HL-60/S4 treated with phorbol 12-myristate 13-acetate at 8.2 ng/mL for 4 days and 3 days (cell line): ENCODE measurements around the gene SEMA3D.

Source experiments
- in situ Hi-C: fragments of 300-500 bp; cut with MboI; formaldehyde crosslinking; loops from 2 replicates; pipeline ENCODE4 v1.15.0; 2022; ENCODE audit warnings: low sequenced_read_pairs

Gene SEMA3D

DNA sequence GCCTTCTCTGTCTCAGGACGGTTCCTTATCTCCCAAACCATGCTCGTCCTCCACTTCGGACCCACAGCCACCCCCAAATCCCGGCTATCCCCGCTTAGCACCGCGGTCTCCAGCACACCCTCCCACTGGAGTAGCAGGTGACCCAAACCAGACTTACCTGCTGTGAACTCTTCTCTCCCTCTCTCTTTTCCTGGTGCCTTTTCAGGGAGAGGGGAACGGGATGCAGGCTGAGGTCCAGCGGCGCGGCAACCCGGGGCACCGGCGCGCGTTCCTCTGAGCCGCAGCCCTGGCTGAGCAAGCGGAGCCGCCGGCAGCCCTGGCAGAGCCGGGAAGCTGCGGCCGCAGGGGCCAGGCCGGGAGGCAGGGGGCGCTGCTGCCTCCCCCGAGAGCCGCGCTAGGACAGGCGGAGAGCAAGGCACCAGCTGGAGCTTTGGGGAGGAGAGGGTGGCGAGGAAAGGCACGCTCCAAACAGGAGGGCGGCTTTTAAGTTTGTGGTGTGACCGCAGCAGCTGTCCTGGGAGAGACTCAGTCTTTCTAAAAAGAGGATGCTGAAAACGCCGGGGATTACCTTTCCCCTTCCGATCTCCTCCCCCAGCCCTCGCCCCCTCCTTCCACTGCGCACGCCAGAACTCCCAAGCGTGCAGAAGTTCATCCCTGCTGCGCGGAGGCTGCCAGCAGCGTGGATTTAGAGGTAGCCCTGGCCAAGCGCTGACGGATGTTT, at the start of gene SEMA3D:
Gene SEMA3D, minus strand, starts transcription at position 536 of the 721 bp plus-strand sequence. CDS start 65,165 bp downstream, outside the sequence.
- in situ Hi-C loops: no loop called here

DNA sequence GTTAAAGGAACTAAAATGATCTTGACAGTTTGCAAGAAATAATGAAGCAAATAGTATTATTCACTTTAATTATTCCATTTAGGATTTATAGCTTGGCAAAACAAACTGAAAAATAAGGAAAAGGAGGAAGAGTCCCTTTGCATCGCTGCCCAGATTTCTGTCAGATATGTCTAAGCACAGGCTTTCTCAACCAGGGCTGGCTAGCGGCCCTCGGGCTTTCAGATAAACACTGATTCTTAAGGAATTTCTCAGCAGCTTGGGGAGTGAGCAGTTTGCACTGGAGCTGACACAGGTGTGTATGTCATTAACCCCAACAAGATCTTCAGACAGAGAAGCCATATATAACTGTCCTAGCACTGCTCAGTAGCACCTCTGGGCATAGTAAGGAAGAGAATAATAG, 47.9 kb upstream of the SEMA3D start:
- in situ Hi-C loops: no loop called here

DNA sequence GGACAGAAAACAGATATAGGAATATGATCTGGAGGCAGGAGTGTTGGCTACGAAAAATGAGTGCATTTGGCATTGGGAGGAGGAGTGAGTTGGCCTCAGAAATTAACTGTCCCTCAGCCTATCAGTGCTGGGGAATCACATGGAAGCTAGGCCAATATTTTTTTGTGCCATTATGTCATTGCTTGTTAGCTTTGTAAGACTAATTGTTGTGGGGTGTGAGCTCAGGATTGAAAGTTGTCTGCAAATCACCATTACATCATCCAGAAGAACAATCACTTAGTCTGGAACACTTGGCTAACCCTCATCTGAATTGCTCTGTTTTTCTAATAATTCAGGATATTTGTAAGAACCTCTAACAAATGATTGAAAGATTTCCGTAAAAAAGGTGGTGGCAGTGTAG, 45.2 kb upstream of the SEMA3D start:
- in situ Hi-C loops: no loop called here

DNA sequence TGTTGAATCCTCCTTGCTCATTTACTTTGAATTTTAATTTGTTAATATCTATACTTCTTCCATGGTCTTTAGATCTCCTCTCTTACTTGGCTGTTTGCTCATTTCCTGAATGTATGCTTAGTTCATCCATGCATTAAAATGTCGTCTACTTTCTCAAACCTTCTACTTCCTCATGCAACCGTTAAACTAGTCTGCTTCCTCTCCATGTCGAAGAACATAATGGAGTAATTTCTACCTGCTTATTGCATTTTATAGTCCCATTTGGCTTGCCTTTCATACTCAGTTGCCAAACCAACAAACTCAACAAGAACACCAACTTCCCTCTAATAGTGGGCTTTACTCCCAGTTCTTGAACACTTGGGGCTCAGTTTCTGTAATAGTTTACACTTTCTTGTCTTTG, 43.8 kb upstream of the SEMA3D start:
- in situ Hi-C loops: no loop called here

DNA sequence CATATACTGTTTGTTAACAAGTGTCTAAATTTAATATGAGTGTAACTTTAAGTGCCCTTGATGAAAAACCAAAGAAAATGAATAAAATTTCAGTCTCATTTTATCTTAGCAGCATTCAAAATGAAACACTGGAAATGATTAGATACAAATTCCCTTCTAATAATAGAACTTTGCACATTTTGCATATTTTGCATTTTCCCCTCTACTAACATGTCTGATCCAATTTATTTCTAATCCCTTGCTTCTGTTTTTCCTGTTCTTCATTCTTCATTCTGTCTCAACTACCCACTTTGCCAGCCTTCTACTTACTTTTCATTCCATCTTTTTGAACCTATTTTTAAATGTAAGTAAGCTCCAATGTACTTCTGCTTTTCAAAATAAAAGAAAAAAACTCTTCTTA, 42.7 kb upstream of the SEMA3D start:
- in situ Hi-C loops: no loop called here

DNA sequence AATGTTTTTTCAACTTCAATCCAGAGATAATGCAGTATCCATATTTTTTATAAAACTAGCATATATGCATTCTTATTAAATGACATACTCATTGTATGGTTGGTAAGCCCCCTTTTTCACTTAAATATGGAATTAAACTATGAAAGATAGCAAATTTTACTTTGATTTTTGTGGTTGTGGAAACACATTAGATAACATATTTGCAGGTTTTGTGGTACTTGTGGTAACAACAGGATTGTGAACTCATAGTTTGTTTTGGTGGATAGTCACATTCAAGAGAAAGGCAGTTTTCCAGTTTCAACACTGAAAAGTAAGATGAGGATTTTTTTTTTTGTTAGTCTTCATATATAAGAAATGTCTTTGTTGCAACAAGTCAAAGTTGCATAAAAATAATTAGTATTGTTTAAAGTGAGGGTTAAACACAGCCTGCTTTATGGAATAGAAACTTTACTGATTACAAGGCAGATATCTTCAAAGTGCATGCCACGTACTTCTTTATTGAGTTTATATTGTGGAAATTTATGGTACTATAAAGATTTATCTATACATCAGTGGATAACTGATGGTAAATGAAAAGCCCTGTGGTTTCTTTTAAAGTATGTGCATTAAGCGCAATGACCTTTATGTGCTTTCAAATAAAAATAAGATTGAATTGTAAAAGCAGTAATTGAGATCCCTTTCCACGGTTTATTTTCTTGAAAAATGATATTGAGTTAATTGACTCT, 39.7 kb upstream of the SEMA3D start:
- in situ Hi-C loops: no loop called here

DNA sequence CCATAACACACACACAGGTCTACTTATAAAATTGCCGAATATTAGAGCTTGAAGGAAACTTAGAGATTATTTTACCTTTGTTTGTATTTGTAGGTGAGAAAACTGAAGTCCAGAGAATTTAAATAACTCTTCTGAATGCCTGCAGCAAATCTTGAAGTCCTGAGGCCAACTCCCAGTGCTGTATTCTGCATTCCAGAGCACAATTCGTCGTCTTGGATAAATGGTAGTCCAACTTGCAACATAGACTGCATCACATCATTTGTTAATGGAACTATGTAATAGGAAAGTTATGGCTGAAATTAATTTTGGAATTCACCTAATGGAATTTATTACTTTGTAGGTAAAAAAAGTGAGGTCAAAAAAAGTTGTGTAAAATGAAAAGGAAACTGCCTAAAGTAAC, 37.3 kb upstream of the SEMA3D start:
- in situ Hi-C loops: no loop called here

DNA sequence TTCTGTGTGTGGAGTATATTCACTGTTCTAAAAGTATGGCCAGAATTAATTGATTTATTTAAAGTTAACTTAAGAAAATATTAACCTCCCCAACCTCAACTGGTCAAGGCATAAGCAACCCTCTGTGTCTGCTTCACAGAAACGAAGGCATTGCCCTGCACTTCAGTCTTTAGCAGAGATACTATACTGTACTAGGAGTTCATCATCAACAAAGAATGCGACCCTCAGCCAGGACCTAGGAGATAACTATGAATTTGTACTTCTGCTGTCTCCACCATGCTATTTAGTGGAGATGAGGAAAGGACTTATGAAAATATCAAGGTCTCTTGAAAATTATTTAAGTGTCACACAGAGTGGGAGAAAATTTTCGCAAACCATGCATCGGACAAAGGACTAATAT, 35.7 kb upstream of the SEMA3D start:
- in situ Hi-C loops: no loop called here

DNA sequence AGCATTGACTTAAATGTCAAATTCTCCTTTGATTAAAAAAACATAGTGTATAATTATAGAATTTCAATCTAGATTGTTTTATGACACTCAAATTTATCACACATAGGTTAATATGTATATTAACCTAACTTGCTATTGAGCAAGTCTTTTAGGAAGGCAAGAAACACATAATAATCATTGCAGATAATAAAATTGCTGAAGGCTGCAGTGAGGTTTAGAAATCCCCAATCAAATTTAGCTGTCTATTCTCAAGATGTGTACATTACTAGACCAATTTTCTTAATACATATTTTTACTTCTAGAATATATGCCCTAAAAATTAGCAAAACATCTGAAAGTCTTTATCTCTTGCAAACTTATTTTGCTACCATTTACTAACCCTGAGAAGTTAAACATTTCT, 34.9 kb upstream of the SEMA3D start:
- in situ Hi-C loops: no loop called here

DNA sequence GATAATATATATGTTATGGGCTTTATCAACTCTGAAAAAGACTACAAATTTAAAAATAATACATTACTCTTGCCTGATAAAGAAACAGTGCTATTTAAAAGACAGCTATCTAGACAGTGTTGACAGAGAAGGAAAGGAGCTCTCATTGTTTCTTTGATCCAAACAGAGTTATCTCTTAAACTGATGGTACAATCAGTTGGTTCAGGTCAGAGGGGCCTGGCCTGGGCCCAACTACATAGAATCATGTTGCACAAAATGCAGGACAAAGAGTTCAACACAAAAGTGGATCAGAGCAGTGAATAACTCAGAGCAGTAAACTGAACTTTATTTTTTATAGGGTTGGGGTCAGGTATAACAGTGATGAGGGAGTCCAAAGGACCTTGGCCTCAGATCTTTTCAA, 33.8 kb upstream of the SEMA3D start:
- in situ Hi-C loops: no loop called here

DNA sequence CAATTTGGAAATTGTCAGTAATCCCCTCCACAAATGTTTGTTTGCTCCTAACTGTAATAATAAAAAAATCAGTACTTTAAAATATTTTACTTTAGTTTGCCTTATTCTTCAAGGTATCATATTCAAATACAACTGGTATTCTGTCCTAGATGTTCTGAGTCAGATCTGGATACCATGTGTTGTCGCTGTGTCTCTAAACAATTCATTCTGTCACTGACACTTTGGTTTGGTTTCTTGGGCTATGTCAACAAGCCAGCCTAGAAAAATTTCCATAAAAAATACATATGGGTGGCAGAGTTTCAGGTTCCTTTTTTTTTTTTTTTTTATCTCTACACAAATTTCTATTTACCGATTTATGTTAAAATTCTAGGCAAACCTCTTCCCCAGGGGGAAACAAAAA, 33.2 kb upstream of the SEMA3D start:
- in situ Hi-C loops: no loop called here

DNA sequence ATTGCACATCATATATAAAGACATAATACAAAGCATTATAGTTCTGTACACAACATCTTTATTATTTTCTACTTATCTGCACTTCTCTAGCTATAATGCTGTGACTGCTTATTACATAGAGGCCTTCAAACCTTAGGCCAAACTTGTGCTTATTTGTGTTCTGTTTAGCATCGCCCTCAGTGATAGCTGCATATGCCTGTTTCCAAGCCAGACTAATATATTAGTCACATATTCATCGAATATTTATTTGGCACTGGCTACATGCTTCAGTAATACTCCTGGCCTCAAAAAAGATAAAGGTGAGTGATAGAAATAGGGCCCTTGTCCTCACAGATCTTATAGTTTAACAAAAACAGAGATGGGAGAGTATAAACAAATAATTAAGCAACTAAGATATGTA, 30.2 kb upstream of the SEMA3D start:
- in situ Hi-C loops: no loop called here

DNA sequence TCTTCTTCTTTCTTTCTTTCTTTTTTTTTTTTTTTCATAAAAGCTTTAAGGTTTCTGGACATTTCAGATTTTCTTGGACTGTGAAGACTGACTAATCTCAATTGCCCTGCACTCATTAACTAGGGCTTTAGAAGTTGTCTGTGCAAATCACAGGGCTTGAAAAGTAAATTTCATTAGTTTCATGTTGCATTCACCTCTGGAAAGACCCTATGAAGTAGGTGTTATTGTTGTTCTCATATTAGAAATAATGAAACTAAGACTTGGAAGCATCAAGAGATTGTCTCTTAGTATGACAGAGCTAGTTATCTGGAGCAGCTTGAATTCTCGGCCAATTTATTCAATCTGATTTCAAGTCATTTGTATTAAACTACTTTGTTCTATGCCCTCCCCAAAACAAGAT, 28.2 kb upstream of the SEMA3D start:
- in situ Hi-C loops: no loop called here

DNA sequence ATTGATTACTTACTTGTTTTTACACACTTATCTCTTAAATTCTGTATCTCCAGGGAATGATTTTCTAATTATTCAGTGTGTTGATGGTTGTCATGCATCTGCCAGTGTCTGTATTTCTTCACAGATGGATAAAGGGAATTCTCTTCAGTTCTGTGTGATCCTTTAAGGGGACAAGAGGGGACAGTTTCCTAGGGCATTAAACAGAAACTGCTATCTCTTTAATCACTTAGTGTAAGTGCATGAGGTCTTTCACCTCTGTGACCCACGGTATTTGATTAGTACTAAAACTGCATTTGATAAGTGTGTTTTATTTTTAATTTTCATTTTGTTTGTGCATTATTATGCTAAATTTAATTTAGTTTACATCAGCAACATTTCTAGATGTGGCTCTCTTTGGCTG, 26.6 kb upstream of the SEMA3D start:
- in situ Hi-C loops: no loop called here

DNA sequence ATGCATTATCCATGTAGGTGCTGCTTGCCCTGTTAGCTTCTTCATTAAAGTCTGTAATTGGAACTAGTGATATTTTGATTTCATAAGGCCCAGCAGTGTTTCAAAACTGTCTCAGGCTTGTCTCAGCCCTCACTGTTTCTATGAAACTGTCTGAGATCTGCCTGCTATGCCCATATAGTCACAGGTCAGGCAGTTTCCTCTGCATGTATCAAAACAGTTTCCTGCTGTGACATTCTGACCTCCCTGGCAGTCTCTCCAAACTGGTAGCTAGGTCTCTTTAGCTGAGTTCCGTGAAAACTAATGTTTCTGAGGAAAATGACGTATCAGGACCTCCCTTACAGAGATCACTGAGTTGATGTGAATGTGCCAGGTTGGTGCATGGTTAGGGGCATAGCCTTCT, 18.9 kb upstream of the SEMA3D start:
- in situ Hi-C loops: no loop called here

DNA sequence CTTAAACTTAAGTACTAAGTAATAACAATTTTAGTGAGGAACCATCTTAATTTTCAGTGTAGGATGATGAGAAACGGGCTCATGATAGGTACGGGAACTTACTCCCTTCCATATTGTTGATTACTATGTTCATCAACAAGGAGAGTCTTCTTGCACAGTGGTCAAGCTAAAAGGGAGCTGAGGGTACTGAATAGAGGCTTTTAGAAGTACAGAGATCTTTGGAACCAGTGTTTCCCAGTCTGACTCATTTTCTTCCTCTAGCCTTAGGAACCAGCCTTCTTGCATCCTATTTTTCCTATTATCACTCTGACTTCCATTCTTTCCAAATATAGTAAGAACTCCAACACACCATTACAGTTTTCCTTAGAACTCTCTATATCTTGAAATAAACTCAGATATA, 17.6 kb upstream of the SEMA3D start:
- in situ Hi-C loops: no loop called here

DNA sequence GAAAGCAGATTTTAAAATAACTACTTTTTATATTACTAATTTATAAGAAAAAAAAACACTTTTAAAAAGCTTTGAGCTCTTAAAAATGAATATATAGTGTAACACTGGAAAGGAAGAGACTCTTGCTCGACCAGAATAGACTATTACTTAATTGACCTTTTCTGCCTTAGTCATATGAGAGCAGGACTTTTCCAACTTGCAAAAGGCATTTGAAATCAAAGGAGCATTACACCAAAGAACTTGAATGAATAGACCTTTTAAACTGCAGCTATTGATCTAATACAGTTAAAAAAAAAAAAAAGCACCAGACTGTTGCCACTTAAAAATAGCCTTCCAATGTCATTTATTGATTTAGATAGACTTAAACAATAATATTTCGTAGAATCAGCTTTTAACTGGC, 17.2 kb upstream of the SEMA3D start:
- in situ Hi-C loops: no loop called here

DNA sequence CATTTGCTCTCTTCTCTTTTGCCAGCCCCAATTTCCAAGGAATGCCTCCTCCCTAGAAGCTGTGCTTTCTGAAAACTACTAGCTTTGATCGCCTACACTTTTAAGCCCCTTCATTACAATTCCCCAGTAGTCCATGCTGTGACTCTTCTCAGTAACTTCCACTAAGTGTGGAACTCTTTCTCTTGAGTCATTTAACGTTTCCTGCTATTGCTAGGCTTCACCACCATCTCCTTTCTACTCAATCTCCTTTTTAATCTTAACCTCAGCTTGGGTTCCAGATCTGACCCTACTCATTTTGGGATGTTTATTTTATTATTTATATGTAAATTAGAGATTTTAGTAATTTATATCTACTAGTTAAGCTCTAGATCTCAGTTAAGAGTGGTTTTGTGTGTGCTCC, 14.4 kb upstream of the SEMA3D start:
- in situ Hi-C loops: no loop called here

DNA sequence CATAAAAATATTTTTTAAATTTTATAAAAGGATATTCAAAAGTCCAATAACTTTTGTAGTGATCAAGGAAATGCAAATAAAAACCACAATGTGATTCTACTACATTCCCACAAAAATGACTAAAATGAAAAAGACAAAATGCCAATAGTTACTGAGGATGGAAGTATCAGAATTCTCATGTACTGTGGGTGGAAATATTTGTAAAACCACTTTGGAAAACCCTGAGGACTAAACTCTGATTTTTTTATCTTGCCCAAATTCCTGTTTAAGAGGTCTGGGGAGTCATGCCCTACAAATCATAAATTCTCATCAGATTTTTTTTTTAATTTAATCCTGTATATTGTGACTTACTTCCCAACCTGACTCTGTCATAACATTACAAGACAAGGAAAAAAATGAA, 9.8 kb upstream of the SEMA3D start:
- in situ Hi-C loops: no loop called here

DNA sequence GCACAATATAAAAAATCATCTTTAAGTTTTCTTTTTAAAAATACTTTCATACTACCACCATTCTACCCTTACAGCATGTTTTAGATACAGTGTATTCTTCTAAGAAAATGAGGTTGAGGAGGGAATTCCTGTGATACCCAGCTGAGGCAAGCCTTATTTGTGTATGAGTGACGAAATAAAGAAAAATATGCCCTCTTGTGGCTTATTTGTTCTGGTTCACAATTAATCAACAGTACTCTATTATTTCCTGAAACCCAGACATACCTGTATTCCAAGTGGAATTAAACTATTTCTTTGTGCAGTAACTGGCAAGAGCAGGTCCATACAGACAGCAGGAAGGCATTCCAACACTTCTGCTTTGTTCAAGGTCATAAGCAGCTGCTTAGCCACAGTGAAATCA, 4.5 kb upstream of the SEMA3D start:
- in situ Hi-C loops: no loop called here

DNA sequence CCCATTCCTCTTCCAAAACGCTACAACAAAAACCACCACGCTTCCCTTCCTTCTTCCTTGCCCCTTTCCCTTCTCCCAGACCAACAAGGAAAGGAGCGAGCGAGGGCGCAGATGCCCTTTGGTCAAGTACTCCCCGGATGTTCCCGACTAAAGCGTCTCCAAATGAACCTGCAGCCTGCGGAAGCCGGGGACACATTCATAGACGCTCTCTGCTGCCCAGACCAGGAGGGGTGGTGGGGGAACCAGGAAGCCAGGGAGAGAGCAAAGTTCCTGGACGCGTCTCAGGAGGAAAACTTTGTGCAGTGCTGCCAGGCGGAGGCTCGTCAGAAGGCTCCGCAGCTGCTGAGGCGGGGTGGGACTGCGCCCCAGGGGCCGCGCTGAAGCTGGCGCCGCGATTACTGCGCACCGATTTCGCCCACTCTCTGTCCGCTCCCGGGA, 754 bp downstream of the SEMA3D start:
- in situ Hi-C loops: no loop called here

DNA sequence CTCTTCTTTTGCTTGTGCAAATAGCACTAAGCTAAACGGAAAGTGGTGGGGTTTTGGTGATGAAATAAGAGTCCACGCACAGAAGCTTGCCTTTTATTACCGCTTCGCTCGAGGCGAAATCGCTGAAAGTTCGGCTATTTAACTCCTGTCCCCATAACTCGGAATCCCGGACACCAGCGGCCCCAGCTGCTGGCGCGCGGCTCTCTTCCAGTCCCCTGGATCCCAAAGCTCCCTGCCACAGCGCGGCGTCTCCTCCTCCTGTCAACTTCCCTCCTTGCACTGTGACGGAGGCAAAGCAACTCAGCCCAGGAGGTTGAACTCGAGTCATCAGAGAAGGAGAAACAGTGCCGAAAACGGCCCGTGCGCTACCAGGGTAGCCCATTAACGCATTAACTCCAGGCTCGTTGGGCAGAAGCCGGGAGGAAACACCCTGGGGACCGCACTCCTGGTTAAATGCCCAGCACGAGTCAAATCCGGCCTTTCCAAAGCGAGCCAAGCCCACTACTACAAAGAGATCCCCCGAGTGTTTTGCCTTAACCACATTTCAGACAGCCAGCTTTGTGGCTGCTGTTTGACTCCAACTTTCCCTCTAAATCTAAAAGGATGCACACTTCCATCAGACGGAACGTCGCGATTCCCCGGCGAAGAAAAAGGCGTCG, 1.3 kb downstream of the SEMA3D start:
- in situ Hi-C loops: no loop called here
